T1000 (cell line): ENCODE measurements around the gene RTL3.

ENCODE experiments used
- DNase-seq: peaks from one replicate; lab custom pipeline; 2025; ENCODE audit warnings: mixed read lengths; lab: John Stamatoyannopoulos, UW

RTL3 gene

GRCh38 chrX:78618987-78619386 is 40.1 kb downstream of the RTL3 start:
- no peak for DNase-seq

- no peak for DNase-seq
These were observed 44.9 kb downstream of the RTL3 start for GRCh38 chrX:78614264-78614663.
